ENCODE data around the gene PRRT1. TPM values are rescaled to one million over a fixed set of nuclear protein-coding genes. Genes with fewer than 3 reads are reported as not detected.
"Not testable (repeated sequence)": the region's sequence is repeated elsewhere in the genome, so short reads cannot be mapped to it uniquely, and the experiment has no call there.

PRRT1 gene
- polyA plus RNA-seq, 2 of the 4 experiments (the other 2 are of a cell fraction) = 0.19 to 0.63 TPM

DNA sequence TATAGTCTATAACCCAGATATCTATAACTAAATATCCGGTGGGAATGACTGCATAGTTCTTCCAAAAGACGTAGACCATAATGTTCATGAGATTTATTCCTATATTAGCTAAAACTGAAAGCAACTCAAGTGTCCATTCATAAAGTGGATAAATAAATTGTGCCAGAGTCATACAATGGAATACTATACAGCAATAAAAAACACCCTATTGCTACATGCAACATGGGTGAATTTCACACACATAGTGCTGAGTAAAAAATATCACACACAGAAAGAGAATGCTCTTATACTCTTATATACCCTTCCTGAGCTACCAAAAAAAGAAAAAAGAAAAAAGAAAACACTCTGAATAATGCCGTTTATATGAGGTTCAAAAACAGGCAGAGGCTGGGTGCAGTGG, 49.5 kb downstream of the PRRT1 start:
- no peak for FAIRE-seq
- H3K4me1 ChIP-seq = peaks cover 1% of the 10 kb centered on the region; the same call in 1 of the 3 replicates
- 93% methylated on average over 3 of the region's 3 CpGs for whole genome bisulfite sequencing (ENCODE audit: missing lambda C conversion rate)
- ATAC-seq = no peak
- DNase-seq (ENCODE audit: low read depth in 1 of 2, low spot score in 1 of 2) = no peak
- TF ChIP-seq NFE2L2 (conservative IDR thresholded peaks at IDR 0.05; ENCODE audit: low read length) = no peak
- TF ChIP-seq ZNF302 (CRISPR knock-in tag; IDR thresholded peaks at IDR 0.05) = no peak
- no peak for TF ChIP-seq CEBPB (IDR thresholded peaks at IDR 0.05)
- TF ChIP-seq, protein P1, sequence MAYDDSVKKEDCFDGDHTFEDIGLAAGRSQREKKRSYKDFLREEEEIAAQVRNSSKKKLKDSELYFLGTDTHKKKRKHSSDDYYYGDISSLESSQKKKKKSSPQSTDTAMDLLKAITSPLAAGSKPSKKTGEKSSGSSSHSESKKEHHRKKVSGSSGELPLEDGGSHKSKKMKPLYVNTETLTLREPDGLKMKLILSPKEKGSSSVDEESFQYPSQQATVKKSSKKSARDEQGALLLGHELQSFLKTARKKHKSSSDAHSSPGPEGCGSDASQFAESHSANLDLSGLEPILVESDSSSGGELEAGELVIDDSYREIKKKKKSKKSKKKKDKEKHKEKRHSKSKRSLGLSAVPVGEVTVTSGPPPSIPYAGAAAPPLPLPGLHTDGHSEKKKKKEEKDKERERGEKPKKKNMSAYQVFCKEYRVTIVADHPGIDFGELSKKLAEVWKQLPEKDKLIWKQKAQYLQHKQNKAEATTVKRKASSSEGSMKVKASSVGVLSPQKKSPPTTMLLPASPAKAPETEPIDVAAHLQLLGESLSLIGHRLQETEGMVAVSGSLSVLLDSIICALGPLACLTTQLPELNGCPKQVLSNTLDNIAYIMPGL (CRISPR knock-in tag; IDR thresholded peaks at IDR 0.05; ENCODE audit: borderline replicate concordance) = no peak
- TF ChIP-seq, protein P2, sequence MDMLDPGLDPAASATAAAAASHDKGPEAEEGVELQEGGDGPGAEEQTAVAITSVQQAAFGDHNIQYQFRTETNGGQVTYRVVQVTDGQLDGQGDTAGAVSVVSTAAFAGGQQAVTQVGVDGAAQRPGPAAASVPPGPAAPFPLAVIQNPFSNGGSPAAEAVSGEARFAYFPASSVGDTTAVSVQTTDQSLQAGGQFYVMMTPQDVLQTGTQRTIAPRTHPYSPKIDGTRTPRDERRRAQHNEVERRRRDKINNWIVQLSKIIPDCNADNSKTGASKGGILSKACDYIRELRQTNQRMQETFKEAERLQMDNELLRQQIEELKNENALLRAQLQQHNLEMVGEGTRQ (IDR thresholded peaks at IDR 0.05) = no peak
- TF ChIP-seq ESRRA (IDR thresholded peaks at IDR 0.05; ENCODE audit: borderline replicate concordance, low read length) = no peak
- TF ChIP-seq HOXB5 (CRISPR knock-in tag; IDR thresholded peaks at IDR 0.05) = no peak
- CTCF ChIA-PET = interaction anchor here (0.8 to 4.3 kb wide), 3 partner anchors 14 to 684 kb away, joined by 4 to 33 read pairs (median 5); no protein-coding TSS in a partner anchor
- no peak overlapping the region for H3K27ac ChIP-seq
- no peak overlapping the region for H3K4me2 ChIP-seq
- POLR2A ChIA-PET = no interaction called here
- no peaks in the 10 kb centered on the region for H3K9me3 ChIP-seq
- H3K4me3 ChIP-seq = no peak overlapping the region

DNA sequence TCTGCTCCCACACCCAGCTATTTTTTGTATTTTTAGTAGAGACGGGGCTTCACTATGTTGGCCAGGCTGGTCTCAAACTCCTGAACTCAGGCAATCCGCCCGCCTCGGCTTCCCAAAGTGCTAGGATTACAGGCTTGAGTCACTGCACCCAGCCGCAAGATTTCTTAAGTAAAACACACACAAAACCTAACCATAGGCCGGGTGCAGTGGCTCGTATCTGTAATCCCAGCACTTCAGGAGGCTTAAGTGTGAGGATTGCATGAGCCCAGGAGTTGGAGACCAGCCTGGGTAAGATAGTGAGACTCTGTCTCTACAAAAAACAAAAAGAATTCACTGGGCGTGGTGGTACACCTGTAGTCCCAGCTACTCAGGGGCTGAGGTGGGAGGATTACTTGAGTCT, 51.5 kb downstream of the PRRT1 start:
- not testable (repeated sequence) for H3K4me3 ChIP-seq; H3K27ac ChIP-seq; ATAC-seq; FAIRE-seq; H3K4me2 ChIP-seq; DNase-seq (ENCODE audit: low read depth in 1 of 2, low spot score in 1 of 2); H3K9me3 ChIP-seq; H3K4me1 ChIP-seq
- ChIA-PET CTCF (interaction anchor here (0.6 kb wide), 1 partner anchor 41 kb away, joined by 3 read pairs; no protein-coding TSS in a partner anchor), POLR2A (interaction anchor here (0.7 kb wide), 1 partner anchor 397 kb away, joined by 7 read pairs; no protein-coding TSS in a partner anchor)
- 79% methylated on average over 8 of the region's 8 CpGs for WGBS (ENCODE audit: missing lambda C conversion rate)

Small RNA genes lying within 50 kb of the gene (small RNA-seq; reads per million reads assigned to genes)
- gene AL662884.1 = 0 reads per million in 6 experiments
- gene MIR6833 = 0 reads per million in 6 experiments

Other genes starting within 250 kb of the PRRT1 start
- gene ZBTB12, start 249.9 kb downstream of the PRRT1 start, polyA plus RNA-seq (2011; rRNA removed) = 2.2 and 2.9 TPM in 2 replicates
- gene ZBTB12, start 249.9 kb downstream of the PRRT1 start, polyA plus RNA-seq (2017; fragmentation: RNase III; extraction: RNeasy Plus Mini Kit Qiagen cat#74134 plus additional on column Dnase treatment) = 8.4 to 10.1 TPM (median 10.0 TPM) in 3 replicates
- gene C2, start 224.2 kb downstream of the PRRT1 start, polyA plus RNA-seq (2011; rRNA removed) = 0.83 and 0.87 TPM in 2 replicates
- gene C2, start 224.2 kb downstream of the PRRT1 start, polyA plus RNA-seq (2017; fragmentation: RNase III; extraction: RNeasy Plus Mini Kit Qiagen cat#74134 plus additional on column Dnase treatment) = 0.22 to 0.41 TPM (median 0.36 TPM) in 3 replicates
- gene CFB, start 205.8 kb downstream of the PRRT1 start, polyA plus RNA-seq (2011; rRNA removed) = 5.6 and 8.6 TPM in 2 replicates
- gene CFB, start 205.8 kb downstream of the PRRT1 start, polyA plus RNA-seq (2017; fragmentation: RNase III; extraction: RNeasy Plus Mini Kit Qiagen cat#74134 plus additional on column Dnase treatment) = 2.7 to 4.9 TPM (median 4.4 TPM) in 3 replicates
- 54.1 and 64.2 TPM in 2 replicates for gene NELFE, start 193.0 kb downstream of the PRRT1 start, polyA plus RNA-seq (2011; rRNA removed)
- 70.6 to 73.6 TPM (median 72.4 TPM) in 3 replicates for gene NELFE, start 193.0 kb downstream of the PRRT1 start, polyA plus RNA-seq (2017; fragmentation: RNase III; extraction: RNeasy Plus Mini Kit Qiagen cat#74134 plus additional on column Dnase treatment)
- 20.8 and 23.4 TPM in 2 replicates for gene SKIC2, start 192.8 kb downstream of the PRRT1 start, polyA plus RNA-seq (2011; rRNA removed)
- gene SKIC2, start 192.8 kb downstream of the PRRT1 start, polyA plus RNA-seq (2017; fragmentation: RNase III; extraction: RNeasy Plus Mini Kit Qiagen cat#74134 plus additional on column Dnase treatment) = 33.2 to 40.5 TPM (median 37.5 TPM) in 3 replicates
- 12.7 and 16.0 TPM in 2 replicates for gene DXO, start 179.8 kb downstream of the PRRT1 start, polyA plus RNA-seq (2011; rRNA removed)
- 11.6 to 15.6 TPM (median 14.6 TPM) in 3 replicates for gene DXO, start 179.8 kb downstream of the PRRT1 start, polyA plus RNA-seq (2017; fragmentation: RNase III; extraction: RNeasy Plus Mini Kit Qiagen cat#74134 plus additional on column Dnase treatment)
- gene C4A, start 169.9 kb downstream of the PRRT1 start, polyA plus RNA-seq (2011; rRNA removed) = 1.6 and 1.8 TPM in 2 replicates
- 1.3 to 1.4 TPM (median 1.4 TPM) in 3 replicates for gene C4A, start 169.9 kb downstream of the PRRT1 start, polyA plus RNA-seq (2017; fragmentation: RNase III; extraction: RNeasy Plus Mini Kit Qiagen cat#74134 plus additional on column Dnase treatment)
- gene C4B, start 137.1 kb downstream of the PRRT1 start, polyA plus RNA-seq (2011; rRNA removed) = 1.2 and 1.3 TPM in 2 replicates
- gene C4B, start 137.1 kb downstream of the PRRT1 start, polyA plus RNA-seq (2017; fragmentation: RNase III; extraction: RNeasy Plus Mini Kit Qiagen cat#74134 plus additional on column Dnase treatment) = 1.0 to 1.3 TPM (median 1.3 TPM) in 3 replicates
- gene CYP21A2, start 113.5 kb downstream of the PRRT1 start, polyA plus RNA-seq (2011; rRNA removed) = not detected in 2 replicates
- gene CYP21A2, start 113.5 kb downstream of the PRRT1 start, polyA plus RNA-seq (2017; fragmentation: RNase III; extraction: RNeasy Plus Mini Kit Qiagen cat#74134 plus additional on column Dnase treatment) = not detected in 3 replicates
- gene TNXB, start 42.6 kb downstream of the PRRT1 start, polyA plus RNA-seq (2011; rRNA removed) = 0.80 and 1.3 TPM in 2 replicates
- gene TNXB, start 42.6 kb downstream of the PRRT1 start, polyA plus RNA-seq (2017; fragmentation: RNase III; extraction: RNeasy Plus Mini Kit Qiagen cat#74134 plus additional on column Dnase treatment) = 0.51 to 1.7 TPM (median 0.64 TPM) in 3 replicates
- gene ATF6B, start 23.7 kb downstream of the PRRT1 start, polyA plus RNA-seq (2011; rRNA removed) = 19.3 and 41.2 TPM in 2 replicates
- gene ATF6B, start 23.7 kb downstream of the PRRT1 start, polyA plus RNA-seq (2017; fragmentation: RNase III; extraction: RNeasy Plus Mini Kit Qiagen cat#74134 plus additional on column Dnase treatment) = 23.1 to 33.8 TPM (median 29.0 TPM) in 3 replicates
- gene FKBPL, start 21.7 kb downstream of the PRRT1 start, polyA plus RNA-seq (2011; rRNA removed) = 3.5 and 3.8 TPM in 2 replicates
- 7.0 to 7.5 TPM (median 7.2 TPM) in 3 replicates for gene FKBPL, start 21.7 kb downstream of the PRRT1 start, polyA plus RNA-seq (2017; fragmentation: RNase III; extraction: RNeasy Plus Mini Kit Qiagen cat#74134 plus additional on column Dnase treatment)
- gene PPT2, start 2.2 kb upstream of the PRRT1 start, polyA plus RNA-seq (2011; rRNA removed) = 11.7 and 18.2 TPM in 2 replicates
- 7.7 to 9.3 TPM (median 9.2 TPM) in 3 replicates for gene PPT2, start 2.2 kb upstream of the PRRT1 start, polyA plus RNA-seq (2017; fragmentation: RNase III; extraction: RNeasy Plus Mini Kit Qiagen cat#74134 plus additional on column Dnase treatment)
- 1.6 and 2.0 TPM in 2 replicates for gene EGFL8, start 12.7 kb upstream of the PRRT1 start, polyA plus RNA-seq (2011; rRNA removed)
- 2.8 to 3.1 TPM (median 2.9 TPM) in 3 replicates for gene EGFL8, start 12.7 kb upstream of the PRRT1 start, polyA plus RNA-seq (2017; fragmentation: RNase III; extraction: RNeasy Plus Mini Kit Qiagen cat#74134 plus additional on column Dnase treatment)
- gene AGPAT1, start 24.1 kb upstream of the PRRT1 start, polyA plus RNA-seq (2011; rRNA removed) = 40.6 and 50.0 TPM in 2 replicates
- 28.7 to 30.0 TPM (median 29.4 TPM) in 3 replicates for gene AGPAT1, start 24.1 kb upstream of the PRRT1 start, polyA plus RNA-seq (2017; fragmentation: RNase III; extraction: RNeasy Plus Mini Kit Qiagen cat#74134 plus additional on column Dnase treatment)
- gene RNF5, start 26.5 kb upstream of the PRRT1 start, polyA plus RNA-seq (2011; rRNA removed) = 49.1 and 54.1 TPM in 2 replicates
- gene RNF5, start 26.5 kb upstream of the PRRT1 start, polyA plus RNA-seq (2017; fragmentation: RNase III; extraction: RNeasy Plus Mini Kit Qiagen cat#74134 plus additional on column Dnase treatment) = 46.2 to 64.1 TPM (median 62.7 TPM) in 3 replicates
- gene AGER, start 32.3 kb upstream of the PRRT1 start, polyA plus RNA-seq (2011; rRNA removed) = 1.4 and 1.6 TPM in 2 replicates
- gene AGER, start 32.3 kb upstream of the PRRT1 start, polyA plus RNA-seq (2017; fragmentation: RNase III; extraction: RNeasy Plus Mini Kit Qiagen cat#74134 plus additional on column Dnase treatment) = 1.4 to 2.4 TPM (median 2.1 TPM) in 3 replicates
- 27.0 and 27.4 TPM in 2 replicates for gene PBX2, start 38.3 kb upstream of the PRRT1 start, polyA plus RNA-seq (2011; rRNA removed)
- gene PBX2, start 38.3 kb upstream of the PRRT1 start, polyA plus RNA-seq (2017; fragmentation: RNase III; extraction: RNeasy Plus Mini Kit Qiagen cat#74134 plus additional on column Dnase treatment) = 24.8 to 32.5 TPM (median 30.8 TPM) in 3 replicates
- 0.15 and 0.36 TPM in 2 replicates for gene GPSM3, start 40.7 kb upstream of the PRRT1 start, polyA plus RNA-seq (2011; rRNA removed)
- 0.19 to 0.30 TPM (median 0.22 TPM) in 3 replicates for gene GPSM3, start 40.7 kb upstream of the PRRT1 start, polyA plus RNA-seq (2017; fragmentation: RNase III; extraction: RNeasy Plus Mini Kit Qiagen cat#74134 plus additional on column Dnase treatment)
- gene NOTCH4, start 72.1 kb upstream of the PRRT1 start, polyA plus RNA-seq (2011; rRNA removed) = 0.66 and 0.70 TPM in 2 replicates
- gene NOTCH4, start 72.1 kb upstream of the PRRT1 start, polyA plus RNA-seq (2017; fragmentation: RNase III; extraction: RNeasy Plus Mini Kit Qiagen cat#74134 plus additional on column Dnase treatment) = 0.22 to 0.44 TPM (median 0.32 TPM) in 3 replicates
- gene TSBP1, start 220.0 kb upstream of the PRRT1 start, polyA plus RNA-seq (2011; rRNA removed) = not detected in 2 replicates
- gene TSBP1, start 220.0 kb upstream of the PRRT1 start, polyA plus RNA-seq (2017; fragmentation: RNase III; extraction: RNeasy Plus Mini Kit Qiagen cat#74134 plus additional on column Dnase treatment) = not detected in 3 replicates